B cell (primary cell): ENCODE measurements around the gene TBXA2R. TPM values are rescaled to one million over a fixed set of nuclear protein-coding genes. Genes with fewer than 3 reads are reported as not detected.

Experiments used
- ATAC-seq: fragments of 200-7000 bp; cut with Tn5 transposase; one replicate; pipeline ENCODE4 v1.10.0; 2021; ENCODE audit warnings: low read depth, mild to moderate bottlenecking, moderate number of reproducible peaks, moderate library complexity
- CTCF ChIA-PET: fragments of 350-600 bp; sonication (Branson Sonifier 250); formaldehyde crosslinking; loops from one replicate; lab custom pipeline; 2021; ENCODE audit warnings: antibody characterized with exemption, inconsistent platforms; lab: Charles Lee
- POLR2A ChIA-PET: fragments of 350-600 bp; sonication (Branson Sonifier 250); formaldehyde crosslinking; loops from one replicate; lab custom pipeline; 2021; ENCODE audit warnings: antibody characterized with exemption; lab: Charles Lee
- DNase-seq: peaks from one replicate; pipeline ENCODE4 v3.0.0; 2013
- H2AFZ ChIP-seq: 2 replicates; pipeline ENCODE4 v1.6.1; 2012; ENCODE audit warnings: mild to moderate bottlenecking, low read depth, low read length; ENCODE audit not compliant: insufficient read depth, poor library complexity, severe bottlenecking
- H3K27ac ChIP-seq, 2 donors: 1 replicate in 1 of 2; 2 replicates in 1 of 2; pipeline ENCODE4 v1.5.1; 2012 to 2013; ENCODE audit warnings: low read length in 2 of 2, mild to moderate bottlenecking in 2 of 2, moderate library complexity in 1 of 2
- H3K27me3 ChIP-seq, 4 experiments: fragments of 200-600 bp in 1 of 4; sonication (generic) in 1 of 4; replicated peaks in 1 of 4; 1 replicate in 2 of 4; 2 replicates in 2 of 4; pipeline versions ENCODE4 v1.6.1 to v1.7.0; 2013 to 2016; ENCODE audit warnings: low read length in 3 of 4, mild to moderate bottlenecking in 2 of 4, mixed read lengths in 1 of 4, moderate library complexity in 1 of 4; ENCODE audit not compliant: insufficient read depth in 4 of 4, control insufficient read depth in 3 of 4; ENCODE audit errors: control extremely low read depth in 1 of 4
- H3K36me3 ChIP-seq, 2 experiments: replicated peaks in 1 of 2; 1 replicate in 1 of 2; 2 replicates in 1 of 2; pipeline versions ENCODE4 v1.6.1 to v1.7.1; 2013; ENCODE audit warnings: low read length in 1 of 2; ENCODE audit not compliant: insufficient read depth in 2 of 2, control insufficient read depth in 1 of 2; ENCODE audit errors: control extremely low read depth in 1 of 2, extremely low read depth in 1 of 2
- H3K4me1 ChIP-seq, 2 donors: fragments of 200-600 bp in 1 of 2; sonication (generic) in 1 of 2; 1 replicate in 1 of 2; 2 replicates in 1 of 2; pipeline versions ENCODE4 v1.5.1 to v1.6.1; 2013 to 2017; ENCODE audit warnings: low read length in 2 of 2; ENCODE audit not compliant: control insufficient read depth in 2 of 2, insufficient read depth in 2 of 2
- H3K4me2 ChIP-seq: replicated peaks from 2 replicates; pipeline ENCODE3; 2012; ENCODE audit warnings: mild to moderate bottlenecking, low read depth, low read length; ENCODE audit not compliant: poor library complexity, severe bottlenecking
- H3K4me3 ChIP-seq, 5 experiments: fragments of 200-600 bp in 1 of 5; sonication (generic) in 1 of 5; 1 replicate in 3 of 5; 2 replicates in 2 of 5; pipeline versions ENCODE4 v1.5.1 to v1.7.0; 2011 to 2016; ENCODE audit warnings: low read length in 4 of 5, mild to moderate bottlenecking in 4 of 5, low read depth in 2 of 5, control low read depth in 1 of 5, moderate library complexity in 1 of 5; ENCODE audit not compliant: insufficient read depth in 1 of 5; ENCODE audit errors: control extremely low read depth in 1 of 5, extremely low read depth in 1 of 5
- H3K79me2 ChIP-seq: fragments of 200-600 bp; sonication (generic); one replicate; pipeline ENCODE4 v1.6.0; 2016; ENCODE audit warnings: low read length; ENCODE audit not compliant: control insufficient read depth, insufficient read depth
- H3K9ac ChIP-seq: fragments of 200-600 bp; sonication (generic); 2 replicates; pipeline ENCODE4 v1.6.1; 2017; ENCODE audit warnings: mild to moderate bottlenecking, low read length, moderate library complexity
- H3K9me3 ChIP-seq, 3 donors: one replicate each; pipeline versions ENCODE4 v1.6.1 to v1.7.1; 2013; ENCODE audit warnings: low read length in 2 of 3; ENCODE audit not compliant: control insufficient read depth in 2 of 3, insufficient read depth in 1 of 3; ENCODE audit errors: control extremely low read depth in 1 of 3
- H4K20me1 ChIP-seq: 2 replicates; pipeline ENCODE4 v1.6.0; 2012; ENCODE audit warnings: mild to moderate bottlenecking, low read length; ENCODE audit not compliant: insufficient read depth, control insufficient read depth, poor library complexity, severe bottlenecking
- H3K27ac Mint-ChIP-seq: one replicate; pipeline ENCODE4 v1.8.0; 2021; ENCODE audit warnings: mixed read lengths
- H3K27me3 Mint-ChIP-seq: one replicate; pipeline ENCODE4 v1.8.0; 2021; ENCODE audit warnings: mixed read lengths
- H3K4me1 Mint-ChIP-seq: one replicate; pipeline ENCODE4 v1.8.0; 2021; ENCODE audit warnings: mixed read lengths
- H3K4me3 Mint-ChIP-seq: one replicate; pipeline ENCODE4 v1.8.0; 2021; ENCODE audit warnings: mixed read lengths
- H3K9me3 Mint-ChIP-seq: one replicate; pipeline ENCODE4 v1.8.0; 2022; ENCODE audit warnings: mixed read lengths; ENCODE audit not compliant: insufficient read depth
- CTCF ChIP-seq: fragments of 200-600 bp; IDR thresholded peaks from one replicate; pipeline ENCODE4 v1.8.0; 2022; ENCODE audit warnings: antibody characterized with exemption, mild to moderate bottlenecking
- EZH2 ChIP-seq: IDR thresholded peaks from 2 replicates; pipeline ENCODE4 v1.6.1; 2012; ENCODE audit warnings: borderline replicate concordance, low read depth, mild to moderate bottlenecking, moderate library complexity, low read length; ENCODE audit not compliant: insufficient read depth, poor library complexity, severe bottlenecking
- WGBS: methylation state at CpG from one replicate; pipeline ENCODE4 v1.1.5; 2013; ENCODE audit warnings: missing lambda C conversion rate; ENCODE audit not compliant: insufficient coverage; 5-methylcytosine and 5-hydroxymethylcytosine counted together
- intact Hi-C: fragments of 100-400 bp; cut with micrococcal nuclease; formaldehyde crosslinking; loops from one replicate; pipeline ENCODE4 v1.10.0; 2022
- polyA plus RNA-seq: library from polyadenylated mRNA; depleted of rRNA; stranded (reverse); fragments of >200 nt; gene quantifications from 2 replicates; pipeline ENCODE4 v1.2.3, GENCODE V29; 2012
- total RNA-seq, 2 donors: library from RNA; stranded (reverse); fragments of 120-200 nt in 1 of 2; gene quantifications; 1 replicate in 1 of 2; 2 replicates in 1 of 2; pipeline versions ENCODE4 v1.2.3 to v1.2.4, GENCODE V29; 2013 to 2022

Gene TBXA2R
- total and polyA plus RNA-seq, 2 donors (not counting 1 experiment from before 2014, with no cell fraction given) = 3.9 to 7.9 TPM

- Histone ChIP-seq H2AFZ (no peak overlapping the region), H4K20me1 (no peaks in the 10 kb centered on the region), H3K27me3 (peaks cover 0 to 13% (median 6%) of the 10 kb centered on the region in 4 experiments), H3K9ac (no peak overlapping the region), H3K9me3 (peaks cover 0 to 23% (median 0%) of the 10 kb centered on the region in 3 donors), H3K4me1 (peaks cover 8 to 12% of the 10 kb centered on the region in 2 donors), H3K36me3 (no peaks in the 10 kb centered on the region), H3K4me2 (no peak overlapping the region), H3K4me3 (no peak overlapping the region), H3K79me2 (no peaks in the 10 kb centered on the region), H3K27ac (no peak overlapping the region)
- Mint-ChIP-seq H3K9me3 (no peaks in the 10 kb centered on the region), H3K27ac (no peak overlapping the region), H3K27me3 (no peaks in the 10 kb centered on the region), H3K4me3 (no peak overlapping the region), H3K4me1 (no peaks in the 10 kb centered on the region)
- CTCF ChIA-PET = interaction anchor here (0.7 kb wide), 1 partner anchor 44 kb away, joined by 3 read pairs; no protein-coding TSS in a partner anchor
- intact Hi-C loops = loop anchor here (5.0 kb wide), 1 partner anchor 118 kb away; the partner anchor contains the start of gene TJP3
- ATAC-seq (no peak), DNase-seq (no peak)
- POLR2A ChIA-PET = interaction anchor here (0.5 to 0.6 kb wide), 2 partner anchors 133 to 1920 kb away, joined by 3 to 4 read pairs; no protein-coding TSS in a partner anchor
- WGBS = 95% methylated on average over 8 of the region's 11 CpGs
- TF ChIP-seq CTCF = no peak
- TF ChIP-seq EZH2 = no peak
These were observed 17.2 kb downstream of the TBXA2R start for GRCh38 chr19:3589439-3589838.

GRCh38 chr19:3586707-3587346, 19.8 kb downstream of the TBXA2R start:
- DNase-seq = no peak
- Histone ChIP-seq H3K79me2 (no peaks in the 10 kb centered on the region), H3K4me3 (no peak overlapping the region), H4K20me1 (no peaks in the 10 kb centered on the region), H3K9ac (no peak overlapping the region), H3K36me3 (no peaks in the 10 kb centered on the region), H3K9me3 (peaks cover 0 to 22% (median 0%) of the 10 kb centered on the region in 3 donors), H2AFZ (no peak overlapping the region), H3K27me3 (peaks cover 0 to 13% (median 6%) of the 10 kb centered on the region in 4 experiments), H3K4me2 (no peak overlapping the region), H3K27ac (no peak overlapping the region), H3K4me1 (peaks cover 8 to 12% of the 10 kb centered on the region in 2 donors)
- no peak for ATAC-seq
- H3K27me3 Mint-ChIP-seq = no peaks in the 10 kb centered on the region
- ChIA-PET CTCF (interaction anchor here (1.0 to 2.0 kb wide), 3 partner anchors 16 to 42 kb away, joined by 3 to 5 read pairs (median 3); no protein-coding TSS in a partner anchor), POLR2A (interaction anchor here (0.7 kb wide), 1 partner anchor 39 kb away, joined by 12 read pairs; no protein-coding TSS in a partner anchor)
- TF ChIP-seq CTCF (no peak), EZH2 (no peak)
- 94% methylated on average over 30 of the region's 31 CpGs for WGBS
- no peak overlapping the region for H3K4me3 Mint-ChIP-seq
- no peaks in the 10 kb centered on the region for H3K4me1 Mint-ChIP-seq
- intact Hi-C loops = loop anchor here (1.0 to 5.0 kb wide), 2 partner anchors 31 to 120 kb away; partner anchors contain the start of gene TJP3
- no peak overlapping the region for H3K27ac Mint-ChIP-seq
- no peaks in the 10 kb centered on the region for H3K9me3 Mint-ChIP-seq
